Vagina (tissue), 2 donors: ENCODE data around the gene IDUA. TPM values are rescaled to one million over a fixed set of nuclear protein-coding genes. Genes with fewer than 3 reads are reported as not detected.

ENCODE experiments used
- DNase-seq, 2 donors: peaks; one replicate each; pipeline ENCODE4 v3.0.0-alpha.2; 2017; ENCODE audit errors: extremely low spot score in 2 of 2
- H3K27ac ChIP-seq: fragments of 200-600 bp; sonication (generic); one replicate; pipeline ENCODE4 v1.5.1; 2019
- H3K27me3 ChIP-seq: fragments of 200-600 bp; sonication (generic); one replicate; pipeline ENCODE4 v1.5.1; 2019
- H3K36me3 ChIP-seq, 2 donors: fragments of 200-600 bp; sonication (generic); one replicate each; pipeline ENCODE4 v1.5.1; 2017 to 2019
- H3K4me1 ChIP-seq: fragments of 200-600 bp; sonication (generic); one replicate; pipeline ENCODE4 v1.5.1; 2019
- H3K4me3 ChIP-seq, 2 donors: fragments of 200-600 bp; sonication (generic); 1 replicate in 1 of 2; 2 replicates in 1 of 2; pipeline ENCODE4 v1.5.1; 2016 to 2019
- H3K9me3 ChIP-seq: fragments of 200-600 bp; sonication (generic); one replicate; pipeline ENCODE4 v1.5.1; 2019
- POLR2A ChIP-seq, 2 donors: fragments of 450-650 bp; IDR thresholded peaks; one replicate each; pipeline ENCODE4 v1.6.1; 2017; ENCODE audit warnings: antibody characterized with exemption in 2 of 2, mild to moderate bottlenecking in 2 of 2, moderate library complexity in 2 of 2
- POLR2AphosphoS5 ChIP-seq, 2 donors: sonication (generic); formaldehyde crosslinking; IDR thresholded peaks; one replicate each; pipeline ENCODE4 v1.9.0; 2017; ENCODE audit warnings: antibody characterized with exemption in 2 of 2, mild to moderate bottlenecking in 2 of 2, low read depth in 1 of 2; ENCODE audit not compliant: insufficient read depth in 1 of 2
- intact Hi-C: fragments of 100-400 bp; cut with DNase I; formaldehyde crosslinking; loops from one replicate; pipeline ENCODE4 v1.15.1; 2023
- total RNA-seq: library from RNA; depleted of rRNA; stranded (reverse); fragments of >200 nt; gene quantifications from one replicate; pipeline ENCODE4 v1.2.3, GENCODE V29; 2016
- TF ChIP-seq, protein P1 (sequence below), 3 experiments: fragments of 450-650 bp in 2 of 3; fragments of 200-600 bp in 1 of 3; sonication (generic) in 1 of 3; IDR thresholded peaks; one replicate each; pipeline ENCODE4 v1.5.1; 2017 to 2019; ENCODE audit warnings: antibody characterized with exemption in 3 of 3, mild to moderate bottlenecking in 2 of 3, moderate library complexity in 2 of 3

Gene IDUA
- total RNA-seq, 1 donor from 2014 or later, result 28.0 TPM

DNA sequence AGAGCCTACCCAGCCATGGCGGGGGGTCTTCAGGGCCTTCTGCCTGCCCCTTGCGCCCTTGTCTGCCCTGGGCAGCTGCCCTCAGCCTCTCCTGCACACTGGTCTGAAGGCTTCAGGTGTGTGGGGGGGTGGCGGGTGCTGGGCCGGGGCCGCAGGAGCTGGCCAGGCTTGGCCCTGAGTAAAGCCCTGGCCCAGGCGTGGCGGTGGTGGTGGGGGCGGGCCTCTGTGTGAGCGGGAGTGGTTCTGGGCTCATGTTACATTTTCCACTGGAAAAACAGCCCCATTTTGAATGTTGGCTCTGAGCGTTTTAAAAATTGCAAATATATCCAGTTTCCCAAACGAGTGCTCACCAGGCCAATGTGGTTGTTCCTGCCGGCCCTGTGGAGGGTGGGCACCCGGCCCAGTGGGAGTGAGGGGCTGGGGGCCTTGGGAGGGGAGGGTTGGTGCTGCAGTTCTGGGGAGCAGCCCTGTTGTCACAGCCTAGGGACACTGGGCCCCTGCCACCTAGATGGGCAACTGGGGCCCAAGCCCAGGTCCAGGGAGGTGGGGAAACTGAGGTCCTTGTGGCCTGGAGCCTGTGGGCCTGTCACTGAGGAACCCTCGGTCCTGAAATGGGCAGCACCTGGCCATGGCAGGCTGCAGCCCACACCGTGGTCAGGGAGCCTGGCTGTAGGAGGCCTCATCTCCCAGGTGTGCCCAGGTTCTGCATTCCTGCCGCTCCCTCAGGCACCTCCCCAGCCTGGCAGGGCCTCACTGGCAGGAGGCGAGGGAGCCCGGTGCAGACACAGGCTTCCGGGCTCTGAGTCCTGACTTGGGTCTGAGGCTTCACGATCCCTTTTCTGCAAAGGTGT, 52.9 kb downstream of the IDUA start:
- Histone ChIP-seq H3K4me3 (no peak overlapping the region), H3K36me3 (no peaks in the 10 kb centered on the region), H3K4me1 (peaks cover 53% of the 10 kb centered on the region), H3K27me3 (no peaks in the 10 kb centered on the region), H3K9me3 (no peaks in the 10 kb centered on the region), H3K27ac (peak overlapping the region; percentile 60)
- DNase-seq, result no peak
- TF ChIP-seq POLR2AphosphoS5 (IDR thresholded peaks at IDR 0.05; ENCODE audit: insufficient read depth in 1 of 2, low read depth in 1 of 2) (no peak), POLR2A (IDR thresholded peaks at IDR 0.05) (no peak)
- TF ChIP-seq, protein P1, sequence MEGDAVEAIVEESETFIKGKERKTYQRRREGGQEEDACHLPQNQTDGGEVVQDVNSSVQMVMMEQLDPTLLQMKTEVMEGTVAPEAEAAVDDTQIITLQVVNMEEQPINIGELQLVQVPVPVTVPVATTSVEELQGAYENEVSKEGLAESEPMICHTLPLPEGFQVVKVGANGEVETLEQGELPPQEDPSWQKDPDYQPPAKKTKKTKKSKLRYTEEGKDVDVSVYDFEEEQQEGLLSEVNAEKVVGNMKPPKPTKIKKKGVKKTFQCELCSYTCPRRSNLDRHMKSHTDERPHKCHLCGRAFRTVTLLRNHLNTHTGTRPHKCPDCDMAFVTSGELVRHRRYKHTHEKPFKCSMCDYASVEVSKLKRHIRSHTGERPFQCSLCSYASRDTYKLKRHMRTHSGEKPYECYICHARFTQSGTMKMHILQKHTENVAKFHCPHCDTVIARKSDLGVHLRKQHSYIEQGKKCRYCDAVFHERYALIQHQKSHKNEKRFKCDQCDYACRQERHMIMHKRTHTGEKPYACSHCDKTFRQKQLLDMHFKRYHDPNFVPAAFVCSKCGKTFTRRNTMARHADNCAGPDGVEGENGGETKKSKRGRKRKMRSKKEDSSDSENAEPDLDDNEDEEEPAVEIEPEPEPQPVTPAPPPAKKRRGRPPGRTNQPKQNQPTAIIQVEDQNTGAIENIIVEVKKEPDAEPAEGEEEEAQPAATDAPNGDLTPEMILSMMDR (IDR thresholded peaks at IDR 0.05), result no peak
- intact Hi-C loops, result no loop called here

DNA sequence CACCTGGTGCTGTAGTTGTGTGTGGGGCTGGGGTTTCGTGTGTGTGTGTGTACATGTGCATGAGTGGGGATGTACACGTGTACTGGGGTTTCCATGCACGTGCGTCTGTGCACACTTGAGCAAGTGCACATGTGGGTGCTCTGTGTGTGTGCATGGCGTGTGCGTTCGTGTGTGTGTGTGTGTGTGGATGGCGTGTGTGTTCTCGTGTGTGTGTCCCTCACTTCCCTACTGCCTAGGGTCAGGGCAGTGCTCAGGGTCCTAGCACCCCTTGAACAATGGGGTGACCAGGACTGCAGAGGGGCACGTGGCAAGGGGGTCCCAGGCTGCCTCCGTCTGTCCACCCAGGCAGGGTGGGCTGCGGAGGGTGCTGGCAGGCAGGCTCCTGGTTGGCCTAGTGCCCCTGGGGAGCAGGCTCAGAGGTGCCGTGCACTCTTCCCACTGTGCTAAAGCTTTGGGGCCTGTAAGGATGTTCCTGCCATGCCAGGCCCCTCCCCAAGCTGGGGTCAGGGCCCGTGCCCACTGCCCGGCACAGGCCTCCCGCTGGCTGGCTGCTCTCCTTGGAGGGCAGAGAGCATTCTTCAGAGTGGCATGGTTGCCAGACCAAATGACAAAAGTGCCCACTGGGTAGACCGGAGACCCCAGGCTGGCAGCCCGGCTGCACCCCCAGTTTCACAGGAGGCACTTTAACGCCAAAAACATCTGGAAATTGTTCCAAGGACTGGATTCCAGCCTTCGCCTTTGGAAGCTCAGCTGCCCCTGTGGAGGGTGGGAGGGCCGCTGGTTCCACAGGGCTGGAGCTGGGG, 53.7 kb downstream of the IDUA start:
- Histone ChIP-seq H3K9me3 (no peaks in the 10 kb centered on the region), H3K27ac (peak overlapping the region; percentile 60), H3K4me1 (peaks cover 49% of the 10 kb centered on the region), H3K27me3 (no peaks in the 10 kb centered on the region), H3K36me3 (no peaks in the 10 kb centered on the region), H3K4me3 (no peak overlapping the region)
- DNase-seq, result no peak
- intact Hi-C loops, result no loop called here
- TF ChIP-seq, protein P1 (IDR thresholded peaks at IDR 0.05), result no peak
- TF ChIP-seq POLR2AphosphoS5 (IDR thresholded peaks at IDR 0.05; ENCODE audit: insufficient read depth in 1 of 2, low read depth in 1 of 2) (no peak), POLR2A (IDR thresholded peaks at IDR 0.05) (no peak)

DNA sequence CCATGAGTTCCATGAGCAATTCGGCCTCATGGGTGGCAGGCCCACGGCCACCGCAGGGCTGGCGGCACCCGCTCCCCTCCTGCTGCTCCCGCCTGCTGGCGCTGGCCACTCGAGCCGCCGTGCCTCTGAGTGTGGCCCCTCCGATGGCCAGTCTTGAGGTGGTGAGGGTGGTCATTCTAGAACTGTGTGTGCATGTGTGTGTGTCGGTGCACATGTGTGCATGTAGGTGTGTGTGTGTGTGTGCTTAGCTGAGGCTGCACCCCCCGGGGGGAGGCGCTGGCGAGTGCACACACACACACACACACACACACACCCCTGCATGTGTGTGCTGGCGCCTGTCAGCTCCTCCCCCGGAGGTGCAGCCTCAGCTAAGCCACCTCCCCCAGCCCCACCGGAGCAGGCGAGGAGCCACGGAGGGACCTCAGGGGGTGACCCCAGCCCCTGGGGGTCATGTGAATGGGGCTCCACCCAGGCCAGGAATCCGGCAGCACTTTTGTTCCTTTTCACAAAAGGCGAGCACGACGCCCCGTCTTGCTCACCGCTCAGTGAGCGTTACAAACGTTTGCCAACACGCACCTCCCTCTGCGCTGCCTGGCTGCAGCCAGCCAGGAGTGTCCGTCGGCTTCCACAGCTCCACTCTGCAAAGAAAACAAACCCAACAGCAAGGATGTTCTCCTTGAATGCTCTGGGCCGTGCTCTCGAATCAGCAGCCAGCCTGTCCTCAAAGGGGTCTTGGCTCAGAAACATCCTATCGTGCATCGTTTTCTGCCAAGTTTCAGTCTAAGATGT, 54.5 kb downstream of the IDUA start:
- no peak for DNase-seq
- Histone ChIP-seq H3K4me1 (peaks cover 47% of the 10 kb centered on the region), H3K4me3 (peak overlapping the region in 1 of 2 donors; percentile 10), H3K9me3 (no peaks in the 10 kb centered on the region), H3K36me3 (no peaks in the 10 kb centered on the region), H3K27ac (no peak overlapping the region), H3K27me3 (no peaks in the 10 kb centered on the region)
- TF ChIP-seq, protein P1 (IDR thresholded peaks at IDR 0.05), result no peak
- no peak for TF ChIP-seq POLR2A (IDR thresholded peaks at IDR 0.05)
- no peak for TF ChIP-seq POLR2AphosphoS5 (IDR thresholded peaks at IDR 0.05; ENCODE audit: insufficient read depth in 1 of 2, low read depth in 1 of 2)
- intact Hi-C loops, result no loop called here

DNA sequence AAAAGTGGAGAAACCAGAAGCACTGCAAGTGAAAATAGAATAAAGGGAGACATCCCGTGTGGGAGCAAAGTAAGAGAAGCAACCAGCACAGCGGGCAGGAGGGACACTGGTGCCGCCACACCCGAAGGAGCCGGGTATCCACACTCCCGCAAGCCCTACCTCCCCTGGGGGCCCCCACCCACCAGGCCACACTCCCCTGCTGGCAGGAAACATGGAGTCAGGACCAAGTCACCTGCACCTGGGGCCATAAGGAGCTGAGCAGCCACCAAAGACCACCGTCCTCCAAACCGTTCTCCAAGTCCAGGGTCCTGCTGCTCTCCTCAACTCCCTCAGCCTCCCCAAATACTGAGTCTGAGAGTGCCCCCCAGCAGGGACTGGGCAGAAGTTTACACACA, 55.1 kb downstream of the IDUA start:
- no peaks in the 10 kb centered on the region for H3K36me3 ChIP-seq
- H3K4me3 ChIP-seq, result peak overlapping the region in 1 of 2 donors; percentile 10
- no peak for DNase-seq
- H3K9me3 ChIP-seq, result no peaks in the 10 kb centered on the region
- peaks cover 47% of the 10 kb centered on the region for H3K4me1 ChIP-seq
- no peaks in the 10 kb centered on the region for H3K27me3 ChIP-seq
- TF ChIP-seq, protein P1 (IDR thresholded peaks at IDR 0.05), result no peak
- no peak for TF ChIP-seq POLR2AphosphoS5 (IDR thresholded peaks at IDR 0.05; ENCODE audit: insufficient read depth in 1 of 2, low read depth in 1 of 2)
- no peak for TF ChIP-seq POLR2A (IDR thresholded peaks at IDR 0.05)
- intact Hi-C loops, result no loop called here
- no peak overlapping the region for H3K27ac ChIP-seq
